ENCODE data around the gene TOMM5.

- TF ChIP-seq POLR2A (IDR thresholded peaks at IDR 0.05), result no peak
- TF ChIP-seq, protein P1, sequence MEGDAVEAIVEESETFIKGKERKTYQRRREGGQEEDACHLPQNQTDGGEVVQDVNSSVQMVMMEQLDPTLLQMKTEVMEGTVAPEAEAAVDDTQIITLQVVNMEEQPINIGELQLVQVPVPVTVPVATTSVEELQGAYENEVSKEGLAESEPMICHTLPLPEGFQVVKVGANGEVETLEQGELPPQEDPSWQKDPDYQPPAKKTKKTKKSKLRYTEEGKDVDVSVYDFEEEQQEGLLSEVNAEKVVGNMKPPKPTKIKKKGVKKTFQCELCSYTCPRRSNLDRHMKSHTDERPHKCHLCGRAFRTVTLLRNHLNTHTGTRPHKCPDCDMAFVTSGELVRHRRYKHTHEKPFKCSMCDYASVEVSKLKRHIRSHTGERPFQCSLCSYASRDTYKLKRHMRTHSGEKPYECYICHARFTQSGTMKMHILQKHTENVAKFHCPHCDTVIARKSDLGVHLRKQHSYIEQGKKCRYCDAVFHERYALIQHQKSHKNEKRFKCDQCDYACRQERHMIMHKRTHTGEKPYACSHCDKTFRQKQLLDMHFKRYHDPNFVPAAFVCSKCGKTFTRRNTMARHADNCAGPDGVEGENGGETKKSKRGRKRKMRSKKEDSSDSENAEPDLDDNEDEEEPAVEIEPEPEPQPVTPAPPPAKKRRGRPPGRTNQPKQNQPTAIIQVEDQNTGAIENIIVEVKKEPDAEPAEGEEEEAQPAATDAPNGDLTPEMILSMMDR (IDR thresholded peaks at IDR 0.05), result no peak
These were observed 18.6 kb upstream of the TOMM5 start for GRCh38 chr9:37611014-37611413.

Data from testis (tissue), 2 donors.